Stimulated activated CD4-positive, alpha-beta T cell treated with anti-CD3 and anti-CD28 coated beads, Interleukin-1b, Interleukin-23, amount 100 ng/mL, for 1 hour (primary cell): ENCODE data around the gene ANK2.

Experiments used
- DNase-seq, 2 donors: peaks; one replicate each; pipeline ENCODE4 v3.0.0-alpha.2; 2020; ENCODE audit warnings: low read depth in 2 of 2

ANK2 gene

GRCh38 chr4:113394730-113395530, 345.5 kb downstream of the ANK2 start:
- DNase-seq, result peak; percentile 9 to 21

- no peak for DNase-seq
Observed at GRCh38 chr4:113397114-113397701, 347.8 kb downstream of the ANK2 start.

GRCh38 chr4:113398441-113399143, 349.1 kb downstream of the ANK2 start:
- no peak for DNase-seq

- DNase-seq, result no peak
Observed at GRCh38 chr4:113404167-113404571, 354.7 kb downstream of the ANK2 start.

- no peak for DNase-seq
Observed at GRCh38 chr4:113404841-113405240, 355.4 kb downstream of the ANK2 start.

GRCh38 chr4:113405874-113406722, 356.6 kb downstream of the ANK2 start:
- no peak for DNase-seq

- no peak for DNase-seq
Observed at GRCh38 chr4:113406723-113407016, 357.2 kb downstream of the ANK2 start.

- DNase-seq, result no peak
Observed at GRCh38 chr4:113407409-113407808, 358.0 kb downstream of the ANK2 start.

- DNase-seq, result no peak
Observed at GRCh38 chr4:113409181-113409580, 359.7 kb downstream of the ANK2 start.

GRCh38 chr4:113410686-113411085, 361.2 kb downstream of the ANK2 start:
- no peak for DNase-seq

GRCh38 chr4:113411496-113411938, 362.1 kb downstream of the ANK2 start:
- DNase-seq, result no peak

GRCh38 chr4:113419631-113420030, 370.2 kb downstream of the ANK2 start:
- DNase-seq, result no peak

GRCh38 chr4:113420938-113421337, 371.5 kb downstream of the ANK2 start:
- no peak for DNase-seq

- no peak for DNase-seq
Observed at GRCh38 chr4:113423631-113424030, 374.2 kb downstream of the ANK2 start.

GRCh38 chr4:113433116-113433515, 383.7 kb downstream of the ANK2 start:
- no peak for DNase-seq
